Mucosa of stomach (tissue), 1 donor: ENCODE measurements around the gene WASF1.

ENCODE experiments used
- H3K27me3 ChIP-seq: one replicate; pipeline ENCODE4 v1.7.0; 2013; ENCODE audit warnings: mild to moderate bottlenecking, low read length; ENCODE audit not compliant: control insufficient read depth, insufficient read depth
- H3K36me3 ChIP-seq: one replicate; pipeline ENCODE4 v1.7.0; 2013; ENCODE audit warnings: low read length; ENCODE audit not compliant: control insufficient read depth, insufficient read depth
- H3K4me1 ChIP-seq: one replicate; pipeline ENCODE4 v1.7.0; 2013; ENCODE audit warnings: mild to moderate bottlenecking, low read length; ENCODE audit not compliant: control insufficient read depth, insufficient read depth
- H3K4me3 ChIP-seq: one replicate; pipeline ENCODE4 v1.7.0; 2013; ENCODE audit warnings: low read length
- H3K9ac ChIP-seq: one replicate; pipeline ENCODE4 v1.7.0; 2013; ENCODE audit warnings: mild to moderate bottlenecking, low read length, moderate library complexity
- H3K9me3 ChIP-seq: one replicate; pipeline ENCODE4 v1.7.0; 2013; ENCODE audit warnings: mild to moderate bottlenecking, low read length, moderate library complexity; ENCODE audit not compliant: control insufficient read depth
- donor health status: Pancreatic carcinoma.

The WASF1 gene

GRCh38 chr6:110102411-110102810, 77.1 kb downstream of the WASF1 start:
- no peaks in the 10 kb centered on the region for H3K36me3 ChIP-seq
- no peaks in the 10 kb centered on the region for H3K4me1 ChIP-seq
- H3K27me3 ChIP-seq: no peaks in the 10 kb centered on the region
- H3K4me3 ChIP-seq: no peak overlapping the region
- no peaks in the 10 kb centered on the region for H3K9me3 ChIP-seq
- no peak overlapping the region for H3K9ac ChIP-seq

- H3K27me3 ChIP-seq: no peaks in the 10 kb centered on the region
- H3K9ac ChIP-seq: no peak overlapping the region
- no peak overlapping the region for H3K4me3 ChIP-seq
- H3K9me3 ChIP-seq: no peaks in the 10 kb centered on the region
- no peaks in the 10 kb centered on the region for H3K4me1 ChIP-seq
- no peaks in the 10 kb centered on the region for H3K36me3 ChIP-seq
Measured at GRCh38 chr6:110101885-110102284, 77.6 kb downstream of the WASF1 start.

GRCh38 chr6:110098511-110099116, 80.9 kb downstream of the WASF1 start:
- no peaks in the 10 kb centered on the region for H3K4me1 ChIP-seq
- no peak overlapping the region for H3K9ac ChIP-seq
- H3K9me3 ChIP-seq: no peaks in the 10 kb centered on the region
- H3K4me3 ChIP-seq: no peak overlapping the region
- H3K27me3 ChIP-seq: no peaks in the 10 kb centered on the region
- H3K36me3 ChIP-seq: no peaks in the 10 kb centered on the region

GRCh38 chr6:110097443-110097842, 82.0 kb downstream of the WASF1 start:
- Histone ChIP-seq H3K27me3 (no peaks in the 10 kb centered on the region), H3K9ac (no peak overlapping the region), H3K4me1 (no peaks in the 10 kb centered on the region), H3K4me3 (no peak overlapping the region), H3K9me3 (no peaks in the 10 kb centered on the region), H3K36me3 (no peaks in the 10 kb centered on the region)

GRCh38 chr6:110095935-110096334, 83.5 kb downstream of the WASF1 start:
- H3K9ac ChIP-seq: no peak overlapping the region
- no peaks in the 10 kb centered on the region for H3K9me3 ChIP-seq
- H3K36me3 ChIP-seq: no peaks in the 10 kb centered on the region
- H3K4me3 ChIP-seq: no peak overlapping the region
- H3K4me1 ChIP-seq: no peaks in the 10 kb centered on the region
- H3K27me3 ChIP-seq: no peaks in the 10 kb centered on the region

GRCh38 chr6:110095101-110095500, 84.4 kb downstream of the WASF1 start:
- no peaks in the 10 kb centered on the region for H3K9me3 ChIP-seq
- no peak overlapping the region for H3K9ac ChIP-seq
- H3K4me1 ChIP-seq: no peaks in the 10 kb centered on the region
- no peaks in the 10 kb centered on the region for H3K36me3 ChIP-seq
- H3K27me3 ChIP-seq: no peaks in the 10 kb centered on the region
- H3K4me3 ChIP-seq: no peak overlapping the region

- no peaks in the 10 kb centered on the region for H3K36me3 ChIP-seq
- no peak overlapping the region for H3K4me3 ChIP-seq
- H3K27me3 ChIP-seq: no peaks in the 10 kb centered on the region
- H3K4me1 ChIP-seq: no peaks in the 10 kb centered on the region
- no peak overlapping the region for H3K9ac ChIP-seq
- no peaks in the 10 kb centered on the region for H3K9me3 ChIP-seq
Measured at GRCh38 chr6:110093981-110094380, 85.5 kb downstream of the WASF1 start.

GRCh38 chr6:110090876-110091275, 88.6 kb downstream of the WASF1 start:
- Histone ChIP-seq H3K4me1 (no peaks in the 10 kb centered on the region), H3K4me3 (no peak overlapping the region), H3K36me3 (no peaks in the 10 kb centered on the region), H3K9me3 (no peaks in the 10 kb centered on the region), H3K27me3 (no peaks in the 10 kb centered on the region), H3K9ac (no peak overlapping the region)

GRCh38 chr6:110089323-110089722, 90.1 kb downstream of the WASF1 start:
- Histone ChIP-seq H3K27me3 (no peaks in the 10 kb centered on the region), H3K4me1 (no peaks in the 10 kb centered on the region), H3K36me3 (no peaks in the 10 kb centered on the region), H3K9me3 (no peaks in the 10 kb centered on the region), H3K4me3 (no peak overlapping the region), H3K9ac (no peak overlapping the region)

GRCh38 chr6:110085285-110085684, 94.2 kb downstream of the WASF1 start:
- Histone ChIP-seq H3K27me3 (no peaks in the 10 kb centered on the region), H3K9ac (no peak overlapping the region)

GRCh38 chr6:110083875-110084585, 95.4 kb downstream of the WASF1 start:
- H3K9me3 ChIP-seq: no peaks in the 10 kb centered on the region
- H3K9ac ChIP-seq: no peak overlapping the region
- no peaks in the 10 kb centered on the region for H3K27me3 ChIP-seq
- H3K4me1 ChIP-seq: no peaks in the 10 kb centered on the region
- H3K4me3 ChIP-seq: no peak overlapping the region
- no peaks in the 10 kb centered on the region for H3K36me3 ChIP-seq

More at GRCh38 chr6:110085285-110085684, 94.2 kb downstream of the WASF1 start:
- Histone ChIP-seq H3K36me3 (no peaks in the 10 kb centered on the region), H3K4me3 (no peak overlapping the region), H3K9me3 (no peaks in the 10 kb centered on the region), H3K4me1 (no peaks in the 10 kb centered on the region)

- H3K27me3 ChIP-seq: no peaks in the 10 kb centered on the region
- no peak overlapping the region for H3K9ac ChIP-seq
- no peaks in the 10 kb centered on the region for H3K9me3 ChIP-seq
- H3K36me3 ChIP-seq: no peaks in the 10 kb centered on the region
- no peak overlapping the region for H3K4me3 ChIP-seq
- H3K4me1 ChIP-seq: no peaks in the 10 kb centered on the region
Measured at GRCh38 chr6:110075406-110075805, 104.1 kb downstream of the WASF1 start.
